Smooth muscle cell (in vitro differentiated cells): ENCODE measurements around the gene SLC9A8. TPM values are rescaled to one million over a fixed set of nuclear protein-coding genes. Genes with fewer than 3 reads are reported as not detected.
"Not testable (repeated sequence)": the region's sequence is repeated elsewhere in the genome, so short reads cannot be mapped to it uniquely, and the experiment has no call there.

Source experiments
- DNase-seq: peaks from one replicate; lab custom pipeline; 2025; ENCODE audit not compliant: unreplicated experiment; lab: John Stamatoyannopoulos, UW
- H2AFZ ChIP-seq: fragments of 200-600 bp; sonication (generic); 2 replicates; pipeline ENCODE4 v1.6.0; 2016; ENCODE audit warnings: antibody characterized with exemption, low read depth, mild to moderate bottlenecking
- H3F3A ChIP-seq: fragments of 200-600 bp; sonication (generic); 2 replicates; pipeline ENCODE4 v1.6.0; 2017; ENCODE audit warnings: antibody characterized with exemption, low read depth
- H3K27ac ChIP-seq: fragments of 200-600 bp; sonication (generic); 2 replicates; pipeline ENCODE4 v1.5.1; 2016; ENCODE audit warnings: low read depth, mild to moderate bottlenecking
- H3K27me3 ChIP-seq: fragments of 200-600 bp; sonication (generic); 2 replicates; pipeline ENCODE4 v1.6.1; 2016; ENCODE audit warnings: low read depth, mild to moderate bottlenecking
- H3K36me3 ChIP-seq: fragments of 200-600 bp; sonication (generic); 2 replicates; pipeline ENCODE4 v1.5.1; 2016; ENCODE audit warnings: low read depth
- H3K4me1 ChIP-seq: fragments of 200-600 bp; sonication (generic); 2 replicates; pipeline ENCODE4 v1.5.1; 2016; ENCODE audit warnings: low read depth
- H3K4me2 ChIP-seq: fragments of 200-600 bp; sonication (generic); 2 replicates; pipeline ENCODE4 v1.6.0; 2016; ENCODE audit warnings: mild to moderate bottlenecking
- H3K4me3 ChIP-seq: fragments of 200-600 bp; sonication (generic); 2 replicates; pipeline ENCODE4 v1.5.1; 2016; ENCODE audit warnings: mild to moderate bottlenecking
- H3K79me2 ChIP-seq: fragments of 200-600 bp; sonication (generic); 2 replicates; pipeline ENCODE4 v1.6.0; 2016; ENCODE audit warnings: low read depth, mild to moderate bottlenecking
- H3K9ac ChIP-seq: fragments of 200-600 bp; sonication (generic); 2 replicates; pipeline ENCODE4 v1.6.0; 2016; ENCODE audit warnings: low read depth
- H3K9me3 ChIP-seq: fragments of 200-600 bp; sonication (generic); replicated peaks from 2 replicates; pipeline ENCODE4 v1.5.1; 2016; ENCODE audit warnings: low read depth
- H4K20me1 ChIP-seq: fragments of 200-600 bp; sonication (generic); 2 replicates; pipeline ENCODE4 v1.6.0; 2016; ENCODE audit warnings: low read depth
- WGBS: methylation state at CpG from one replicate; pipeline ENCODE4 v1.1.7; 2016; ENCODE audit warnings: low lambda C conversion rate; 5-methylcytosine and 5-hydroxymethylcytosine counted together
- polyA plus RNA-seq: library from polyadenylated mRNA; unstranded; fragments of >200 nt; fragmentation: Nextera tagmentation; extraction: Ambion mirVana; gene quantifications from 2 replicates; pipeline ENCODE4 v1.2.1, GENCODE V29; 2016
- total RNA-seq: library from RNA; depleted of rRNA; stranded (reverse); fragments of >200 nt; gene quantifications from 2 replicates; pipeline ENCODE4 v1.2.3, GENCODE V29; 2014
- TF ChIP-seq, protein P1 (sequence below): fragments of 200-600 bp; sonication (generic); IDR thresholded peaks from 2 replicates; pipeline ENCODE4 v1.5.1; 2017; ENCODE audit warnings: borderline replicate concordance, mild to moderate bottlenecking, antibody characterized with exemption; ENCODE audit not compliant: insufficient read depth, poor library complexity, severe bottlenecking

SLC9A8 gene
- total and polyA plus RNA-seq, 2 experiments from 2014 or later: 2.2 to 4.5 TPM

DNA sequence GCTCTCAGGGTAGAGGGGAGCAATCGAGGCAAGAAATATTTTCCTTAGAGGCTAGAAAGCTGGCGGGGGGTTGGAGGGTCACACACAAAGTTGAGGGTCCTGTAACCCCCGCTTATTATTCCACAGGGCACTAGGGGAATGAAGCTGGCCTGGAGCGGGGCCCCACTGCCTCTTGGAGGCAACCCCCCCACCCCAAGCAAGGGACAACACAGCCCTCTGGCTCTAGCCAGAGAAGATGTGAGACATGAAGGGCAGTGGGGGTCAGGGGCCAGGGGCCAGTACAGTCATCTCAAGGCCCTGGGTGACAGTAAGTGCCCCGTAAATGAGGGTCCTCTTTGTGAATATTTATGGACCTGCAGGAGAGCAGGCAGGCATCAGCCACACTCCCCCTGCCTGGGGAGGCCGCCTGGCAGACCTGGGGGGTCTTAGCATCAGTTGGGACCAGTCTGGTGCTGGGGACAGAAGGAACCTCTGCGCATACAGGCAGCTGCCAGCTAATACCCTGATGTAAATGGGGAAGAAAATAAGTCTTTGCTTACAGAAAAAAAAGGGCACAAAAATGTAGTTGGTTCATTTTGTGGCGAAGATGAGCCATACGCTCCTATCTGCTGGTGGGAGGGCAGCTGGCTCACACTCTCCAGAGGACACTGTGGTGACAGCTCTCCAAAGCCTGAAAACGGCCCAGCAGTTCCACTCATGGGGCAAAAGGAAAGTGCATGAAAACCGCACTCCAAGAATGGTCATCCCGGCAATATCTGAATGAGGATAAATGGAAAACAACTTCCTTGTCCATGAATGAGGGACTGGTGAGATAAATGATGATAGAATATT, 80.8 kb downstream of the SLC9A8 start:
- no peaks in the 10 kb centered on the region for H3K79me2 ChIP-seq
- TF ChIP-seq, protein P1, sequence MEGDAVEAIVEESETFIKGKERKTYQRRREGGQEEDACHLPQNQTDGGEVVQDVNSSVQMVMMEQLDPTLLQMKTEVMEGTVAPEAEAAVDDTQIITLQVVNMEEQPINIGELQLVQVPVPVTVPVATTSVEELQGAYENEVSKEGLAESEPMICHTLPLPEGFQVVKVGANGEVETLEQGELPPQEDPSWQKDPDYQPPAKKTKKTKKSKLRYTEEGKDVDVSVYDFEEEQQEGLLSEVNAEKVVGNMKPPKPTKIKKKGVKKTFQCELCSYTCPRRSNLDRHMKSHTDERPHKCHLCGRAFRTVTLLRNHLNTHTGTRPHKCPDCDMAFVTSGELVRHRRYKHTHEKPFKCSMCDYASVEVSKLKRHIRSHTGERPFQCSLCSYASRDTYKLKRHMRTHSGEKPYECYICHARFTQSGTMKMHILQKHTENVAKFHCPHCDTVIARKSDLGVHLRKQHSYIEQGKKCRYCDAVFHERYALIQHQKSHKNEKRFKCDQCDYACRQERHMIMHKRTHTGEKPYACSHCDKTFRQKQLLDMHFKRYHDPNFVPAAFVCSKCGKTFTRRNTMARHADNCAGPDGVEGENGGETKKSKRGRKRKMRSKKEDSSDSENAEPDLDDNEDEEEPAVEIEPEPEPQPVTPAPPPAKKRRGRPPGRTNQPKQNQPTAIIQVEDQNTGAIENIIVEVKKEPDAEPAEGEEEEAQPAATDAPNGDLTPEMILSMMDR: no peak
- H3K4me2 ChIP-seq: peak overlapping the region; percentile 60
- WGBS: 65% methylated on average over 12 of the region's 12 CpGs
- H2AFZ ChIP-seq: no peak overlapping the region
- no peak for DNase-seq
- H4K20me1 ChIP-seq: peaks cover 51% of the 10 kb centered on the region
- peaks cover 4% of the 10 kb centered on the region for H3F3A ChIP-seq
- peak overlapping the region; percentile 1 for H3K9ac ChIP-seq
- peaks cover 10% of the 10 kb centered on the region for H3K4me1 ChIP-seq
- no peaks in the 10 kb centered on the region for H3K9me3 ChIP-seq
- peak overlapping the region; percentile 14 for H3K27ac ChIP-seq
- H3K36me3 ChIP-seq: no peaks in the 10 kb centered on the region
- H3K4me3 ChIP-seq: no peak overlapping the region
- no peaks in the 10 kb centered on the region for H3K27me3 ChIP-seq

DNA sequence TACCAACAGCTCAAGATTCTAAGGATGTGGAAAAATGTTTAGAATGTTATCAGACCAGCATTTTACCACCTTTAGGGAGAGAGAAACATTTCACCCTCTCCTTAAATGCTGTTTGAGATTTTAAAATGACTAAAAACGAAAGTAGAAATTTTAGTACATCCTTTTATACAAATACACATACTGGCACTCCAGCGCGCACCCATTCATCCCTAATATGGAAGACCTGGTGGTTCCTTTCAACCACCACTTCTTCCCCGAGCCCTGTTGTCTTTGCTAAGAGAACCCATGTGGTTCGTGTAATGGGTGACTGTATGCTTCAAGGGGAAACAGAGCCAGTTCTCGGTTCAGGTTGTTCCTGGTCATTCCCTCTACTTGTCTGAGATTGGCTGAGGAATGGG, 81.4 kb downstream of the SLC9A8 start:
- Histone ChIP-seq H3K27me3 (no peaks in the 10 kb centered on the region), H3K36me3 (no peaks in the 10 kb centered on the region), H3F3A (peaks cover 4% of the 10 kb centered on the region), H3K4me1 (peaks cover 10% of the 10 kb centered on the region), H3K27ac (no peak overlapping the region), H4K20me1 (peaks cover 46% of the 10 kb centered on the region), H3K9me3 (no peaks in the 10 kb centered on the region), H3K79me2 (no peaks in the 10 kb centered on the region), H3K9ac (no peak overlapping the region), H3K4me3 (no peak overlapping the region), H3K4me2 (peak overlapping the region; percentile 60), H2AFZ (no peak overlapping the region)
- TF ChIP-seq, protein P1: no peak
- 91% methylated on average over 6 of the region's 6 CpGs for WGBS
- DNase-seq: no peak

DNA sequence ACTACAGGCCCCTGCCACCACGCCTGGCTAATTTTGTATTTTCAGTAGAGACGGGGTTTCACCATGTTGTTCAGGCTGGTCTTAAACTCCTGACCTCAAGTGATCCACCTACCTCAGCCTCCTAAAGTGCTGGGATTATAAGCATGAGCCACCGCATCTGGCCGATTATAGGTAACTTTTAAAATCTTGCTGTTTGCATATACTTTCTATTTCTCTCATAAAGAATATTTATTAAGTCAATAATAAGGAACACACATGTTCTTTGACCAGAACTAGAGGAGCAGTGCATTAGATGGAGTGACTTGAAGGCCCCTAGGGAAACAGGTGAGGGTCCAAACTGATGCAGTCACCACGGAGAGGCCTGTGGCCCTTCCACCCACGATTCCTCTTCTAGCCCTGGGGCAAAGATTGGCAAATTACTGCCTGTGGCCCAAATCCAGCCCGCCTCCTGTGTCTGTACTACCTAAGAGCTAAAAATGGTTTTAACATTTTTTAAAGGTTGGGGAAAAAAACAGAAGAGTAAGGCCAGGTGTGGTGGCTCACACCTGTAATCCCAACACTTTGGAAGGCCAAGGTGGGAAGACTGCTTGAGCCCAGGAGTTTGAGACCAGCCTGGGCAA, 83.0 kb downstream of the SLC9A8 start:
- 91% methylated on average over 7 of the region's 7 CpGs for WGBS
- not testable (repeated sequence) for H3K36me3 ChIP-seq, H3K4me1 ChIP-seq, H3K27me3 ChIP-seq, H2AFZ ChIP-seq, H3K79me2 ChIP-seq, H3K9me3 ChIP-seq, H3K9ac ChIP-seq, H3F3A ChIP-seq, H3K4me3 ChIP-seq, H3K4me2 ChIP-seq, H3K27ac ChIP-seq, DNase-seq
- peaks cover 52% of the 10 kb centered on the region for H4K20me1 ChIP-seq

- Histone ChIP-seq H3K79me2 (no peaks in the 10 kb centered on the region), H2AFZ (no peak overlapping the region), H3K36me3 (no peaks in the 10 kb centered on the region), H3K4me3 (no peak overlapping the region), H3K27me3 (no peaks in the 10 kb centered on the region), H3K9ac (no peak overlapping the region), H3K4me1 (peaks cover 7% of the 10 kb centered on the region), H3K4me2 (no peak overlapping the region), H3K27ac (no peak overlapping the region), H3F3A (peaks cover 4% of the 10 kb centered on the region), H3K9me3 (no peaks in the 10 kb centered on the region), H4K20me1 (peaks cover 52% of the 10 kb centered on the region)
- TF ChIP-seq, protein P1: no peak
- 88% methylated on average over 6 of the region's 6 CpGs for WGBS
- DNase-seq: no peak
These were observed 83.6 kb downstream of the SLC9A8 start for GRCh38 chr20:49896204-49896603.
